ENCODE results near the gene KLF13. TPM values are rescaled to one million over a fixed set of nuclear protein-coding genes. Genes with fewer than 3 reads are reported as not detected.

The KLF13 gene
- total RNA-seq, 2 experiments from 2014 or later, result 163 to 175 TPM

GRCh38 chr15:31333119-31333518 is 6.5 kb downstream of the KLF13 start:
- DNase-seq, result no peak
- POLR2A ChIA-PET, result interaction anchor here (0.9 to 2.5 kb wide), 6 partner anchors 9 to 102 kb away, joined by 3 to 7 read pairs (median 4); no protein-coding TSS in a partner anchor
- peaks cover 33% of the 10 kb centered on the region for H3K36me3 Mint-ChIP-seq (ENCODE audit: low read depth)
- intact Hi-C loops (cut with micrococcal nuclease), result loop anchor here (10.0 kb wide), 1 partner anchor 52 kb away; no protein-coding TSS in a partner anchor
- peak overlapping the region; percentile 95 for H3K27ac Mint-ChIP-seq
- no peaks in the 10 kb centered on the region for H3K9me3 Mint-ChIP-seq
- no peak for TF ChIP-seq CTCF (IDR thresholded peaks at IDR 0.05)
- no peaks in the 10 kb centered on the region for H3K27me3 Mint-ChIP-seq
- peaks cover 90% of the 10 kb centered on the region for H3K4me1 Mint-ChIP-seq (ENCODE audit: low read depth)
- no peak overlapping the region for H3K4me3 Mint-ChIP-seq
- CTCF ChIA-PET, result interaction anchor here (1.0 to 2.2 kb wide), 8 partner anchors 9 to 155 kb away, joined by 3 to 9 read pairs (median 5); no protein-coding TSS in a partner anchor
- no peak for ATAC-seq

GRCh38 chr15:31333820-31334219 is 7.2 kb downstream of the KLF13 start:
- no peak for TF ChIP-seq CTCF (IDR thresholded peaks at IDR 0.05)
- DNase-seq, result no peak
- no peak overlapping the region for H3K27ac Mint-ChIP-seq
- no peaks in the 10 kb centered on the region for H3K9me3 Mint-ChIP-seq
- H3K27me3 Mint-ChIP-seq, result no peaks in the 10 kb centered on the region
- H3K4me1 Mint-ChIP-seq (ENCODE audit: low read depth), result peaks cover 95% of the 10 kb centered on the region
- no peak for ATAC-seq
- POLR2A ChIA-PET, result interaction anchor here (1.2 to 2.5 kb wide), 4 partner anchors 12 to 102 kb away, joined by 4 to 7 read pairs (median 4); no protein-coding TSS in a partner anchor
- intact Hi-C loops (cut with micrococcal nuclease), result loop anchor here (10.0 kb wide), 1 partner anchor 51 kb away; no protein-coding TSS in a partner anchor
- CTCF ChIA-PET, result interaction anchor here (2.2 kb wide), 1 partner anchor 101 kb away, joined by 5 read pairs; no protein-coding TSS in a partner anchor
- H3K4me3 Mint-ChIP-seq, result no peak overlapping the region
- H3K36me3 Mint-ChIP-seq (ENCODE audit: low read depth), result peaks cover 30% of the 10 kb centered on the region

- Mint-ChIP-seq H3K36me3 (ENCODE audit: low read depth) (peaks cover 23% of the 10 kb centered on the region), H3K4me3 (no peak overlapping the region), H3K4me1 (ENCODE audit: low read depth) (peaks cover 97% of the 10 kb centered on the region), H3K9me3 (no peaks in the 10 kb centered on the region), H3K27ac (peak overlapping the region; percentile 84), H3K27me3 (no peaks in the 10 kb centered on the region)
- no peak for DNase-seq
- ChIA-PET CTCF (interaction anchor here (1.2 to 1.5 kb wide), 2 partner anchors 99 to 154 kb away, joined by 3 to 5 read pairs; no protein-coding TSS in a partner anchor), POLR2A (interaction anchor here (0.8 to 2.4 kb wide), 5 partner anchors 10 to 26 kb away, joined by 3 to 13 read pairs (median 6); no protein-coding TSS in a partner anchor)
- ATAC-seq, result no peak
- no peak for TF ChIP-seq CTCF (IDR thresholded peaks at IDR 0.05)
- intact Hi-C loops (cut with micrococcal nuclease), result loop anchor here (10.0 kb wide), 1 partner anchor 49 kb away; no protein-coding TSS in a partner anchor
Measured at GRCh38 chr15:31335989-31336592, 9.5 kb downstream of the KLF13 start.

GRCh38 chr15:31336593-31337295 is 10.1 kb downstream of the KLF13 start:
- H3K4me1 Mint-ChIP-seq (ENCODE audit: low read depth), result peaks cover 97% of the 10 kb centered on the region
- H3K36me3 Mint-ChIP-seq (ENCODE audit: low read depth), result peaks cover 22% of the 10 kb centered on the region
- H3K9me3 Mint-ChIP-seq, result no peaks in the 10 kb centered on the region
- ATAC-seq (no peak), DNase-seq (no peak)
- POLR2A ChIA-PET, result interaction anchor here (1.4 to 2.4 kb wide), 3 partner anchors 9 to 13 kb away, joined by 5 to 13 read pairs (median 8); no protein-coding TSS in a partner anchor
- TF ChIP-seq CTCF (IDR thresholded peaks at IDR 0.05), result no peak
- peak overlapping the region; percentile 84 for H3K27ac Mint-ChIP-seq
- no peak overlapping the region for H3K4me3 Mint-ChIP-seq
- H3K27me3 Mint-ChIP-seq, result no peaks in the 10 kb centered on the region
- intact Hi-C loops (cut with micrococcal nuclease), result loop anchor here (10.0 kb wide), 1 partner anchor 48 kb away; no protein-coding TSS in a partner anchor
- CTCF ChIA-PET, result interaction anchor here (1.2 to 1.5 kb wide), 3 partner anchors 8 to 154 kb away, joined by 3 to 5 read pairs (median 3); no protein-coding TSS in a partner anchor
